Activated naive CD8-positive, alpha-beta T cell treated with anti-CD3 and anti-CD28 coated beads, Interleukin-2, amount 10 ng/mL, durations not matched to agents 7 days and 5 days (primary cell): ENCODE results near the gene KIAA1143. TPM values are rescaled to one million over a fixed set of nuclear protein-coding genes. Genes with fewer than 3 reads are reported as not detected.
A peak's percentile ranks its signal among the peaks of the same experiment; 100 is the strongest.

Experiments used
- ATAC-seq: fragments of 150-1000 bp; cut with Tn5 transposase; one replicate; pipeline ENCODE4 v1.10.0; 2021; ENCODE audit warnings: low read depth, moderate library complexity
- POLR2A ChIA-PET: fragments of 350-600 bp; sonication (Branson Sonifier 250); formaldehyde crosslinking; loops from one replicate; lab custom pipeline; 2021; ENCODE audit warnings: antibody characterized with exemption; lab: Charles Lee
- DNase-seq: peaks from one replicate; pipeline ENCODE4 v3.0.0; 2021
- H3K27ac Mint-ChIP-seq: one replicate; pipeline ENCODE4 v1.8.0; 2022; ENCODE audit warnings: mild to moderate bottlenecking, mixed read lengths
- H3K27me3 Mint-ChIP-seq: one replicate; pipeline ENCODE4 v1.8.0; 2022; ENCODE audit warnings: mild to moderate bottlenecking, moderate library complexity, mixed read lengths
- H3K36me3 Mint-ChIP-seq: one replicate; pipeline ENCODE4 v1.8.0; 2021; ENCODE audit warnings: mild to moderate bottlenecking, mixed read lengths
- H3K4me1 Mint-ChIP-seq: one replicate; pipeline ENCODE4 v1.8.0; 2021; ENCODE audit warnings: mixed read lengths
- H3K4me3 Mint-ChIP-seq: one replicate; pipeline ENCODE4 v1.8.0; 2022; ENCODE audit warnings: mild to moderate bottlenecking, moderate library complexity, mixed read lengths
- H3K9me3 Mint-ChIP-seq: one replicate; pipeline ENCODE4 v1.8.0; 2021; ENCODE audit warnings: mixed read lengths
- total RNA-seq, 2 experiments: library from RNA; stranded (reverse); gene quantifications; one replicate each; pipeline ENCODE4 v1.2.3, GENCODE V29; 2021

KIAA1143 gene
- total RNA-seq, 2 experiments from 2014 or later, result 45.3 to 46.4 TPM

DNA sequence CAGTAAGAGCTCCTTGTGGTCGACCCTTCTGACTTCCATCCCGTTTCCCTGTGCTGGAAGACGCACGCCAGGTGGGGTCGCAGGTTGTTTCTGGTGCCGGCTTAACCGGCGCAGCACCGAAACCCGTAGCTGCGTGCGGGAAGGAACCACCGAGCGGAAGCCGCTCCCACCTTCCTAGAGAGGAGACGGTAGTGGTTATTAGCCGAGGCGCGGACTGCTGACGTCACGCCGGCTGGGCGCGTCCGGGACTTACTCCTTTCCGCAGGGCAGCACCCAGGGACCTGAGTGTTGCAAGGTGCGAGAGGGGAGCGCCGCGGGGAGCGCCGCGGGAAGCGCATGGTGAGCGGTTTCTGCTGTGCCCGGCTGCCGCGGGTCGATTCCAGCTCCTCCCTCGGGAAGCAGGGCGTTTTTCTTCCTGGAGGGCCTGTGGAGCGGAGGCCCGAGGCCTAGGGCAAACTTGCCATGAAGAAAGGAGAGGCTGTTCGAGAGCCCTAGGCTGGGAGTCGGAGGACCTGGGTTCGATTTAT is 32.0 kb downstream of the KIAA1143 start, which contains the start of gene ZNF501:
Gene ZNF501, plus strand, starts transcription at position 252 of the 527 bp plus-strand sequence. CDS start 4,787 bp downstream, outside the sequence.
- peak within 1 kb of the TSS; percentile 90 for H3K4me3 Mint-ChIP-seq
- H3K27ac Mint-ChIP-seq, result peak within 1 kb of the TSS; percentile 90

GRCh38 chr3:44722103-44722401 is 39.4 kb downstream of the KIAA1143 start:
- peaks cover 50% of the 10 kb centered on the region for H3K9me3 Mint-ChIP-seq
- DNase-seq (no peak), ATAC-seq (no peak)
- no peaks in the 10 kb centered on the region for H3K27me3 Mint-ChIP-seq
- H3K36me3 Mint-ChIP-seq, result peaks cover 54% of the 10 kb centered on the region
- no peak overlapping the region for H3K27ac Mint-ChIP-seq
- H3K4me3 Mint-ChIP-seq, result no peak overlapping the region
- POLR2A ChIA-PET, result interaction anchor here (1.3 kb wide), 1 partner anchor 39 kb away, joined by 3 read pairs; the partner anchor contains the start of gene KIAA1143
- no peaks in the 10 kb centered on the region for H3K4me1 Mint-ChIP-seq

More for the DNA sequence above, 32.0 kb downstream of the KIAA1143 start, which contains the start of gene ZNF501:
- POLR2A ChIA-PET, result interaction anchor here (0.6 to 2.3 kb wide), 6 partner anchors 18 to 218 kb away, joined by 3 to 22 read pairs (median 4); partner anchors contain the start of genes KIAA1143, KIF15, ZNF197 and ZNF502
- Mint-ChIP-seq H3K9me3 (peaks cover 50% of the 10 kb centered on the region), H3K4me1 (peaks cover 5% of the 10 kb centered on the region), H3K36me3 (peaks cover 55% of the 10 kb centered on the region), H3K27me3 (no peaks in the 10 kb centered on the region)
- ATAC-seq (peak; percentile 98), DNase-seq (peak; percentile 86)

- no peak for ATAC-seq
- POLR2A ChIA-PET, result interaction anchor here (1.3 kb wide), 1 partner anchor 40 kb away, joined by 3 read pairs; the partner anchor contains the start of gene KIAA1143
- H3K9me3 Mint-ChIP-seq, result peaks cover 53% of the 10 kb centered on the region
Measured at GRCh38 chr3:44721231-44722102, 40.0 kb downstream of the KIAA1143 start.

DNA sequence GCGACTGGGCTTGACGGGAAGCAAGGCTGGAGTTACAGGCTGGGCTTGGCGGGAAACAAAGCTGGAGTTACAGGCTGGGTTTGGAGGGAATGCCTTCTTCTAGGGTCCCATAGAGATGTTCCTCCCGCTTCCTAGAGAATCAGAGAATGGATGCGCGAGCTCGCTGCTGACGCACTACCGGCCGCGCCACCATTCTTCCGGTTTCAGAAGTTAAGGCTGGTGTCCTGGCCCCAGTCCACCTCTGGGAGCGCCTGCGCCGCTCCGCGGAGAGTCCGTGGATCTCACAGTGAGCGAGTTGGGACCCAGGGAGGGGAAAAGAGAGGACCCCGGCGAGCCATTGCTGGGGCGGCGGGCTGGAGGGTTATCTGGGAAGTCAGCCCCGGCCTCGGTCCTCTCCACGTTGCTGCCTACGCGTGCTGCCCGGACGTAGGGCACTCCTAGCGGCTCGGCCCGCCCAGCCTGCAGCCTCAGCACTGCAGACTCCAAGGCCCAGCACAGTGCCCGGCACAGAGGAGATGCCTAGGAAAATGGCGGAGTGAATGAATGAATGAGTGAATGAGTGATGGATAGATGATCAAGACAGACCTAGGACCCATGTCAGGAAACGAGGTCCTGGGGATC is 48.9 kb downstream of the KIAA1143 start, which contains the start of gene ZNF502:
Gene ZNF502, plus strand, starts transcription at position 206 of the 621 bp plus-strand sequence. CDS start 7,602 bp downstream, outside the sequence.
- peaks cover 36% of the 10 kb centered on the region for H3K9me3 Mint-ChIP-seq
- H3K36me3 Mint-ChIP-seq, result peaks cover 18% of the 10 kb centered on the region
- peak within 1 kb of the TSS; percentile 89 for H3K4me3 Mint-ChIP-seq
- H3K27me3 Mint-ChIP-seq, result peaks cover 3% of the 10 kb centered on the region
- POLR2A ChIA-PET, result interaction anchor here (2.0 kb wide), 1 partner anchor 17 kb away, joined by 9 read pairs; the partner anchor contains the start of gene ZNF501
- DNase-seq, result peak; percentile 69
- H3K27ac Mint-ChIP-seq, result peak within 1 kb of the TSS; percentile 77
- H3K4me1 Mint-ChIP-seq, result peaks cover 3% of the 10 kb centered on the region
- peak; percentile 84 for ATAC-seq

More at GRCh38 chr3:44721231-44722102, 40.0 kb downstream of the KIAA1143 start:
- DNase-seq, result no peak
- Mint-ChIP-seq H3K27ac (no peak overlapping the region), H3K27me3 (no peaks in the 10 kb centered on the region), H3K36me3 (peaks cover 59% of the 10 kb centered on the region), H3K4me1 (no peaks in the 10 kb centered on the region), H3K4me3 (no peak overlapping the region)

Other genes with a start within 250 kb of the KIAA1143 start
- gene ZKSCAN7, start 206.4 kb downstream of the KIAA1143 start, total RNA-seq, result 1 to 10 TPM; 4.9 to 5.3 TPM
- 1 to 10 TPM in 1 of 2 experiments, under 1 TPM in 1; 0.65 to 2.0 TPM for gene ZNF660, start 176.7 kb downstream of the KIAA1143 start, total RNA-seq
- gene ZNF197, start 136.6 kb downstream of the KIAA1143 start, total RNA-seq, result 10 to 100 TPM; 18.4 to 19.2 TPM
- gene ZNF35, start 112.9 kb downstream of the KIAA1143 start, total RNA-seq, result 1 to 10 TPM; 5.4 TPM
- 1 to 10 TPM; 2.9 to 3.2 TPM for gene ZNF502, start 49.0 kb downstream of the KIAA1143 start, total RNA-seq
- gene ZNF501, start 32.0 kb downstream of the KIAA1143 start, total RNA-seq, result 1 to 10 TPM; 4.3 to 6.3 TPM
- 10 to 100 TPM; 39.8 to 42.3 TPM for gene KIF15, start 175 bp upstream of the KIAA1143 start, total RNA-seq
- gene TMEM42, start 100.3 kb upstream of the KIAA1143 start, total RNA-seq, result 10 to 100 TPM; 14.5 to 17.2 TPM
- gene TGM4, start 113.0 kb upstream of the KIAA1143 start, total RNA-seq, result not detected
- 10 to 100 TPM; 44.7 to 51.1 TPM for gene ZDHHC3, start 214.6 kb upstream of the KIAA1143 start, total RNA-seq
- 10 to 100 TPM; 47.8 to 49.0 TPM for gene EXOSC7, start 214.6 kb upstream of the KIAA1143 start, total RNA-seq